Glomerular visceral epithelial cell (primary cell): ENCODE data around the gene COBL.

ENCODE experiments used
- DNase-seq: peaks from one replicate; pipeline ENCODE4 v3.0.0-alpha.2; 2016; ENCODE audit errors: extremely low spot score

Gene COBL

GRCh38 chr7:51328351-51328801, 11.8 kb upstream of the COBL start:
- DNase-seq, result no peak

- DNase-seq, result no peak
Measured at GRCh38 chr7:51327287-51327717, 10.7 kb upstream of the COBL start.

GRCh38 chr7:51326656-51327286, 10.2 kb upstream of the COBL start:
- DNase-seq, result no peak

GRCh38 chr7:51325908-51326307, 9.3 kb upstream of the COBL start:
- no peak for DNase-seq

- DNase-seq, result no peak
Measured at GRCh38 chr7:51325261-51325676, 8.7 kb upstream of the COBL start.

- no peak for DNase-seq
Measured at GRCh38 chr7:51324206-51324898, 7.7 kb upstream of the COBL start.

- DNase-seq, result no peak
Measured at GRCh38 chr7:51321961-51322515, 5.4 kb upstream of the COBL start.

- no peak for DNase-seq
Measured at GRCh38 chr7:51318886-51319579, 2.4 kb upstream of the COBL start.

GRCh38 chr7:51318001-51318400, 1.4 kb upstream of the COBL start:
- no peak for DNase-seq

- no peak for DNase-seq
Measured at GRCh38 chr7:51317582-51317910, 937 bp upstream of the COBL start.

- no peak for DNase-seq
Measured at GRCh38 chr7:51316262-51316665, 345 bp downstream of the COBL start.

GRCh38 chr7:51315393-51316261, 982 bp downstream of the COBL start:
- DNase-seq, result peak; percentile 1

GRCh38 chr7:51314726-51315125, 1.9 kb downstream of the COBL start:
- no peak for DNase-seq

- no peak for DNase-seq
Measured at GRCh38 chr7:51313738-51314425, 2.7 kb downstream of the COBL start.

GRCh38 chr7:51312951-51313737, 3.5 kb downstream of the COBL start:
- no peak for DNase-seq

GRCh38 chr7:51311166-51311565, 5.4 kb downstream of the COBL start:
- no peak for DNase-seq

GRCh38 chr7:51310131-51310583, 6.5 kb downstream of the COBL start:
- DNase-seq, result no peak

GRCh38 chr7:51309361-51310130, 7.1 kb downstream of the COBL start:
- no peak for DNase-seq

- DNase-seq, result no peak
Measured at GRCh38 chr7:51308696-51309095, 7.9 kb downstream of the COBL start.
